Measurements from ENCODE around the gene GPATCH1.
"Not testable (repeated sequence)": the region's sequence is repeated elsewhere in the genome, so short reads cannot be mapped to it uniquely, and the experiment has no call there.

DNA sequence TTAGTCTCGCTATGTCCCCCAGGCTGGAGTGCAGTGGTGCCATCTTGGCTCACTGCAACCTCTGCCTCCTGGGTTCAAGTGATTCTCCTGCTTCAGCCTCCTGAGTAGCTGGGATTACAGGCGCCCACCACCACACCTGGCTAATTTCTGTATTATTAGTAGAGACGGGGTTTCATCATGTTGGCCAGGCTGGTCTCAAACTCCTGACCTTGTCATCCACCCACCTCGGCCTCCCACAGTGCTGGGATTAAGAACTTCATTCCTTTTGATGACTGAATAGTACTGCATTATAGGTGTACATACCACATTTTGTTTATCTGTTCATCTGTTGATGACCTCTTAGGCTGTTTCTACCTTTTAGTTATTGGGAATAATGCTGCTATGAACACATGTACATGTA, 71.6 kb downstream of the GPATCH1 start:
- TF ChIP-seq, protein P1, sequence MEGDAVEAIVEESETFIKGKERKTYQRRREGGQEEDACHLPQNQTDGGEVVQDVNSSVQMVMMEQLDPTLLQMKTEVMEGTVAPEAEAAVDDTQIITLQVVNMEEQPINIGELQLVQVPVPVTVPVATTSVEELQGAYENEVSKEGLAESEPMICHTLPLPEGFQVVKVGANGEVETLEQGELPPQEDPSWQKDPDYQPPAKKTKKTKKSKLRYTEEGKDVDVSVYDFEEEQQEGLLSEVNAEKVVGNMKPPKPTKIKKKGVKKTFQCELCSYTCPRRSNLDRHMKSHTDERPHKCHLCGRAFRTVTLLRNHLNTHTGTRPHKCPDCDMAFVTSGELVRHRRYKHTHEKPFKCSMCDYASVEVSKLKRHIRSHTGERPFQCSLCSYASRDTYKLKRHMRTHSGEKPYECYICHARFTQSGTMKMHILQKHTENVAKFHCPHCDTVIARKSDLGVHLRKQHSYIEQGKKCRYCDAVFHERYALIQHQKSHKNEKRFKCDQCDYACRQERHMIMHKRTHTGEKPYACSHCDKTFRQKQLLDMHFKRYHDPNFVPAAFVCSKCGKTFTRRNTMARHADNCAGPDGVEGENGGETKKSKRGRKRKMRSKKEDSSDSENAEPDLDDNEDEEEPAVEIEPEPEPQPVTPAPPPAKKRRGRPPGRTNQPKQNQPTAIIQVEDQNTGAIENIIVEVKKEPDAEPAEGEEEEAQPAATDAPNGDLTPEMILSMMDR (IDR thresholded peaks at IDR 0.05; ENCODE audit: low read depth, low read length, poor library complexity, severe bottlenecking) = not testable (repeated sequence)
- not testable (repeated sequence) for TF ChIP-seq EZH2phosphoT487 (IDR thresholded peaks at IDR 0.05; ENCODE audit: borderline replicate concordance, low read length)
